Neural progenitor cell (in vitro differentiated cells): ENCODE results near the gene OR12D1. TPM values are rescaled to one million over a fixed set of nuclear protein-coding genes. Genes with fewer than 3 reads are reported as not detected.

ENCODE experiments used
- DNase-seq: peaks from one replicate; pipeline ENCODE4 v3.0.0-alpha.2; 2016; ENCODE audit warnings: low spot score
- H2AFZ ChIP-seq: fragments of 200-600 bp; sonication (generic); replicated peaks from 2 replicates; pipeline ENCODE4 v1.6.1; 2016; ENCODE audit warnings: antibody characterized with exemption
- H3F3A ChIP-seq: fragments of 200-600 bp; sonication (generic); 2 replicates; pipeline ENCODE4 v1.6.1; 2016; ENCODE audit warnings: antibody characterized with exemption, low read depth
- H3K27ac ChIP-seq: fragments of 200-600 bp; sonication (generic); 2 replicates; pipeline ENCODE4 v1.5.1; 2016; ENCODE audit warnings: mild to moderate bottlenecking
- H3K27me3 ChIP-seq: fragments of 200-600 bp; sonication (generic); 2 replicates; pipeline ENCODE4 v1.6.1; 2016; ENCODE audit warnings: mild to moderate bottlenecking, moderate library complexity
- H3K36me3 ChIP-seq: fragments of 200-600 bp; sonication (generic); 2 replicates; pipeline ENCODE4 v1.5.1; 2016
- H3K4me1 ChIP-seq: fragments of 200-600 bp; sonication (generic); 2 replicates; pipeline ENCODE4 v1.6.1; 2016; ENCODE audit warnings: mixed run types
- H3K4me2 ChIP-seq: fragments of 200-600 bp; sonication (generic); 2 replicates; pipeline ENCODE4 v1.6.1; 2016
- H3K4me3 ChIP-seq: fragments of 200-600 bp; sonication (generic); 2 replicates; pipeline ENCODE4 v1.5.1; 2016
- H3K79me2 ChIP-seq: fragments of 200-600 bp; sonication (generic); 2 replicates; pipeline ENCODE4 v1.6.1; 2016; ENCODE audit warnings: low read depth
- H3K9ac ChIP-seq: fragments of 200-600 bp; sonication (generic); 2 replicates; pipeline ENCODE4 v1.6.1; 2016
- H3K9me3 ChIP-seq: fragments of 200-600 bp; sonication (generic); 2 replicates; pipeline ENCODE4 v1.5.1; 2016; ENCODE audit warnings: low read depth
- H4K20me1 ChIP-seq: fragments of 200-600 bp; sonication (generic); 2 replicates; pipeline ENCODE4 v1.6.1; 2016; ENCODE audit warnings: low read depth
- H3K27ac Mint-ChIP-seq: 3 replicates; pipeline ENCODE4 v1.8.0; 2021; ENCODE audit warnings: mixed read lengths
- H3K27me3 Mint-ChIP-seq: 2 replicates; pipeline ENCODE4 v1.8.0; 2022; ENCODE audit warnings: low read depth, mild to moderate bottlenecking, inconsistent platforms, moderate library complexity, mixed read lengths; ENCODE audit not compliant: insufficient read depth
- H3K36me3 Mint-ChIP-seq: 3 replicates; pipeline ENCODE4 v1.8.0; 2021; ENCODE audit warnings: mixed read lengths
- H3K4me1 Mint-ChIP-seq: 3 replicates; pipeline ENCODE4 v1.8.0; 2021; ENCODE audit warnings: mixed read lengths
- H3K4me3 Mint-ChIP-seq: 3 replicates; pipeline ENCODE4 v1.8.0; 2021; ENCODE audit warnings: mild to moderate bottlenecking, moderate library complexity, mixed read lengths
- H3K9me3 Mint-ChIP-seq: 3 replicates; pipeline ENCODE4 v1.8.0; 2020; ENCODE audit warnings: mixed read lengths
- EZH2 ChIP-seq: fragments of 200-600 bp; sonication (generic); IDR thresholded peaks from 2 replicates; pipeline ENCODE4 v1.6.1; 2017; ENCODE audit warnings: antibody characterized with exemption, mild to moderate bottlenecking, moderate library complexity
- EZH2phosphoT487 ChIP-seq: fragments of 200-600 bp; sonication (generic); IDR thresholded peaks from 2 replicates; pipeline ENCODE4 v1.6.1; 2017; ENCODE audit warnings: antibody characterized with exemption
- total RNA-seq: library from RNA; depleted of rRNA; stranded (reverse); fragments of >200 nt; gene quantifications from 2 replicates; pipeline ENCODE4 v1.2.3, GENCODE V29; 2015; ENCODE audit warnings: low replicate concordance
- TF ChIP-seq, protein P1 (sequence below): fragments of 200-600 bp; sonication (generic); IDR thresholded peaks from 2 replicates; pipeline ENCODE4 v1.5.1; 2017; ENCODE audit warnings: antibody characterized with exemption, mild to moderate bottlenecking

The OR12D1 gene
- not detected in 2 replicates for total RNA-seq

DNA sequence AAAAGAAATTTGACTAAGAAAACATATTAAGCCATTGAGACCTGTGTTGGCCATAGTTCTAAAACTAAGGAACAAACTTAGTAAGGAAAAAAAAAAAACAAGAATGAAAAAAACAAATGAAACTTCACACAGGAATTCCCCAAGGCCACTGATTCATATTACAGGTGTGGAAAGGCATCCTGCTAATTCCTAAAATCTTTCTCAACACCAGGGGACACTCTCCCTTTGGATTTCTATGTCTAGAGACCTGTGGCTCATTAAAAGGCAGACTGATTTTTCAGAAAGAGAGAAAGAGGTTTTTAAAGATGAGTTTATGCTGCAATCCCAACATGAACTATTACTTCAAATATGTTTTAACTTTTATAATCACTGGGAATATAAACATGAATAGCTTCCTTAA is at the start of gene OR12D1:
OR12D1 (plus strand) TSS at position 341 of the 400 bp plus-strand sequence.
- Histone ChIP-seq H3K27ac (no peak within 1 kb of the TSS), H3K9ac (no peak within 1 kb of the TSS), H3K36me3 (no peaks in the 10 kb centered on the region), H3K79me2 (no peaks in the 10 kb centered on the region), H3K27me3 (no peaks in the 10 kb centered on the region), H3K4me2 (no peak within 1 kb of the TSS), H3K4me1 (no peaks in the 10 kb centered on the region), H2AFZ (no peak within 1 kb of the TSS), H3F3A (no peaks in the 10 kb centered on the region), H4K20me1 (no peaks in the 10 kb centered on the region), H3K9me3 (no peaks in the 10 kb centered on the region), H3K4me3 (no peak within 1 kb of the TSS)
- Mint-ChIP-seq H3K9me3 (peaks cover 10% of the 10 kb centered on the region), H3K27ac (no peak within 1 kb of the TSS), H3K36me3 (no peaks in the 10 kb centered on the region), H3K4me1 (no peaks in the 10 kb centered on the region), H3K27me3 (no peaks in the 10 kb centered on the region), H3K4me3 (no peak within 1 kb of the TSS)
- DNase-seq, result peak; percentile 9
- TF ChIP-seq, protein P1, sequence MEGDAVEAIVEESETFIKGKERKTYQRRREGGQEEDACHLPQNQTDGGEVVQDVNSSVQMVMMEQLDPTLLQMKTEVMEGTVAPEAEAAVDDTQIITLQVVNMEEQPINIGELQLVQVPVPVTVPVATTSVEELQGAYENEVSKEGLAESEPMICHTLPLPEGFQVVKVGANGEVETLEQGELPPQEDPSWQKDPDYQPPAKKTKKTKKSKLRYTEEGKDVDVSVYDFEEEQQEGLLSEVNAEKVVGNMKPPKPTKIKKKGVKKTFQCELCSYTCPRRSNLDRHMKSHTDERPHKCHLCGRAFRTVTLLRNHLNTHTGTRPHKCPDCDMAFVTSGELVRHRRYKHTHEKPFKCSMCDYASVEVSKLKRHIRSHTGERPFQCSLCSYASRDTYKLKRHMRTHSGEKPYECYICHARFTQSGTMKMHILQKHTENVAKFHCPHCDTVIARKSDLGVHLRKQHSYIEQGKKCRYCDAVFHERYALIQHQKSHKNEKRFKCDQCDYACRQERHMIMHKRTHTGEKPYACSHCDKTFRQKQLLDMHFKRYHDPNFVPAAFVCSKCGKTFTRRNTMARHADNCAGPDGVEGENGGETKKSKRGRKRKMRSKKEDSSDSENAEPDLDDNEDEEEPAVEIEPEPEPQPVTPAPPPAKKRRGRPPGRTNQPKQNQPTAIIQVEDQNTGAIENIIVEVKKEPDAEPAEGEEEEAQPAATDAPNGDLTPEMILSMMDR, result peak; percentile 43
- TF ChIP-seq EZH2phosphoT487, result no peak

DNA sequence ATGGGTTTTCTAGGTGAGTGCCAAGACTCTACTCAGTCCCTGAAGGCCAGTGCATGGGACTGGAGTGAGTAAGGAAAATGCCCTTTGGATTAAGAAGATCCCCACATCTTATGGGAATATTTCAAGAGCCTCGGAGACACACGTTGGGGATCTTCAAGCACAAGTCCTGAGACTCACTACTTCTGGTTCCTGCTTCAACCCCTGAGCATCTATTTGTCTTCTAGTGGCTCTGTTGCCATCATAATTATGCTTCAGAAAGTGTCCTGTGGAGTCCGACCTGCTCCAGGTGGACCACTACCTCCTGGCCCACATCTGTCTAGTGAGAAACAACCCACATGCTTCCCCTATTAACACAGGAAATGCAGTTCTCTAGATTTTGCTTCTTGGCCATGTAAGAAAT is 46.0 kb upstream of the OR12D1 start, which contains the start of gene OR5V1:
OR5V1 (minus strand) TSS at position 101 of the 400 bp plus-strand sequence. CDS start 12,670 bp downstream, outside the sequence.
- DNase-seq, result no peak
- no peaks in the 10 kb centered on the region for H3K9me3 Mint-ChIP-seq
- H3K4me1 Mint-ChIP-seq, result no peaks in the 10 kb centered on the region
- no peaks in the 10 kb centered on the region for H3K27me3 ChIP-seq
- H3F3A ChIP-seq, result no peaks in the 10 kb centered on the region
- TF ChIP-seq, protein P1, result no peak
- no peak for TF ChIP-seq EZH2phosphoT487
- TF ChIP-seq EZH2, result no peak
- no peaks in the 10 kb centered on the region for H3K36me3 ChIP-seq
- no peaks in the 10 kb centered on the region for H4K20me1 ChIP-seq
- no peaks in the 10 kb centered on the region for H3K79me2 ChIP-seq
- no peak within 1 kb of the TSS for H3K4me3 ChIP-seq
- H3K9ac ChIP-seq, result no peak within 1 kb of the TSS
- no peaks in the 10 kb centered on the region for H3K9me3 ChIP-seq
- no peak within 1 kb of the TSS for H3K4me2 ChIP-seq
- H3K27ac Mint-ChIP-seq, result no peak within 1 kb of the TSS
- H3K36me3 Mint-ChIP-seq, result no peaks in the 10 kb centered on the region
- H2AFZ ChIP-seq, result peak within 1 kb of the TSS; percentile 34
- H3K4me3 Mint-ChIP-seq, result no peak within 1 kb of the TSS
- H3K27me3 Mint-ChIP-seq, result no peaks in the 10 kb centered on the region
- H3K4me1 ChIP-seq, result no peaks in the 10 kb centered on the region
- H3K27ac ChIP-seq, result no peak within 1 kb of the TSS

DNA sequence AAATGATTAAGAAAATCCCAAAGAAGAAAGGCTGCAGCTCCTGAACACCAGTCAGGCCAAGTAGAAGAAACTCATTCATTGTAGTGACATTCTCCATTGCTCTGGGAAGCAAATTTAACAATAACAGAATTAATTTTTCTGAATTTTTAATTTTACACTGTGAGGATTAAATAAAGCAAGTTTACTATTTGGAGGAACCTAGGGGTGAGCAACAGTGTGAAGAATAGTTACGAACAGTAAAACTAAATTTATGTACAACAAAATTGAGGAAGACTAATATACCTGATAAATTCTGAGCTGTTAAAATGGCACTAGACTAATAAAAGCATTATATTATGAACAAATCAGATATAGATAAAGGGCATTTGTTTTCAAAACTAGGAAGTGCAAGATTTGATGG is 39.5 kb upstream of the OR12D1 start, which contains the start of gene OR12D3:
OR12D3 (minus strand) TSS at position 101 of the 400 bp plus-strand sequence; CDS start at position 97, 4 bp downstream.
- Histone ChIP-seq H3K9ac (no peak within 1 kb of the TSS), H3F3A (no peaks in the 10 kb centered on the region), H3K27me3 (no peaks in the 10 kb centered on the region), H3K36me3 (no peaks in the 10 kb centered on the region), H4K20me1 (no peaks in the 10 kb centered on the region), H3K79me2 (no peaks in the 10 kb centered on the region), H3K27ac (no peak within 1 kb of the TSS), H2AFZ (no peak within 1 kb of the TSS), H3K4me3 (no peak within 1 kb of the TSS), H3K4me2 (no peak within 1 kb of the TSS), H3K9me3 (no peaks in the 10 kb centered on the region), H3K4me1 (peaks cover 6% of the 10 kb centered on the region)
- no peak for DNase-seq
- Mint-ChIP-seq H3K27ac (no peak within 1 kb of the TSS), H3K9me3 (no peaks in the 10 kb centered on the region), H3K4me1 (no peaks in the 10 kb centered on the region), H3K4me3 (no peak within 1 kb of the TSS), H3K36me3 (no peaks in the 10 kb centered on the region), H3K27me3 (no peaks in the 10 kb centered on the region)
- no peak for TF ChIP-seq EZH2
- TF ChIP-seq, protein P1, result no peak
- TF ChIP-seq EZH2phosphoT487, result no peak
